ENCODE data around the gene SSC4D.

The SSC4D gene

GRCh38 chr7:76354516-76354915 lies 55.0 kb downstream of the SSC4D start:
- DNase-seq (ENCODE audit: low spot score), result no peak

- DNase-seq (ENCODE audit: low spot score), result no peak
These were observed 55.8 kb downstream of the SSC4D start for GRCh38 chr7:76353744-76354143.

- no peak for DNase-seq (ENCODE audit: low spot score)
These were observed 57.3 kb downstream of the SSC4D start for GRCh38 chr7:76352193-76352592.

DNA sequence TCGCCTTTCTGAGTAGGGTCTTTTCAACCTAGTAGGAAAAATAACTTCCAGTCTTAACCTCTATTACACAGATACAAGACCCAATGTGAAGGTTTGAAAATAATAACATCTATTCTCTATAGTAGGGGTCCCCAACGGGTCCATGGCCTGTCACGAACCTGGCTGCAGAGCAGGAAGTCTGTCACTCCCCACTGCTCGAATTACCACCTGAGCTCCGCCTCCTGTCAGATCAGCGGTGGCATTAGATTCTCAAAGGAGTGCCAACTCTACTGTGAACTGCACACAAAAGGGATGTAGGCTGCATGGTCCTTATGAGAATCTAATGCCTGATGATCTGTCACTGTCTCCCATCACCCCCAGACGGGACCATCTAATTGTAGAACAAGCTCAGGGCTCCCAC lies 58.1 kb downstream of the SSC4D start:
- DNase-seq (ENCODE audit: low spot score), result no peak

- DNase-seq (ENCODE audit: low spot score), result no peak
These were observed 60.1 kb downstream of the SSC4D start for GRCh38 chr7:76349313-76349885.

DNA sequence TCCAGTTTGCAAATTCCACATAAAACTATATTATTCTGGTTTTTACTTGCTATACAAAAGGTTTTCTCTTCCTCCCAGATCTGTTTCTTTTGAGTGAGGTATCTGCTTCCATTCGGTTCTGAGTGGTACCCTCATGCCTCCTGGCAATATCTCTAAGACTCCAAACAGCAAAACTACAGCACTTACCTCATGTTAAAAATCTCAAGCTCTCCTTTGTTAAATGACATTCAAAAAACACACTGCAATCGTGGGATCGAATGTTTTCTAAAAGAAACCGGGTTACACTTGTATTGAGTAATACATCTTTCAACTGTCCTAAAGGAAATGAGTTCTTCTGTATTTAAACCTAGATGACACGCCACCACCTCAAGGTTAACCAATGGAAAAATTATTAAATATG lies 61.8 kb downstream of the SSC4D start:
- no peak for DNase-seq (ENCODE audit: low spot score)

GRCh38 chr7:76346778-76347177 lies 62.7 kb downstream of the SSC4D start:
- DNase-seq (ENCODE audit: low spot score), result no peak

- no peak for DNase-seq (ENCODE audit: low spot score)
These were observed 63.4 kb downstream of the SSC4D start for GRCh38 chr7:76346097-76346496.

DNA sequence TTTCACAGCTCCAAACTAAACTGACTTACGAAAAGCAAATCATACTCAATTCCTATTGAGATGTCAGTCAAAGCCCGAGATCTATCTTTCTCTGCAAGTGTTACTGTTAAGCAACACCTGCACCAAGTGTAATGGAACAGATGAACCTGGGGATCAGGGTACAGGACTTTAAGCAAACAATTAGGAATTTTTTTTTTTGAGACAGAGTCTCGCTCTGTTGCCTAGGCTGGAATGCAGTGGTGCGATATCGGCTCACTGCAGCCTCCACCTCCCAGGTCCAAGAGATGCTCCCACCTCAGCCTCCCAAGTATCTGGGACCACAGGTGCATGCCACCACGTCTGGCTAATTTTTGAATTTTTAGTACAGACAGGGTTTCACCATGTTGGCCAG lies 65.6 kb downstream of the SSC4D start:
- no peak for DNase-seq (ENCODE audit: low spot score)

DNA sequence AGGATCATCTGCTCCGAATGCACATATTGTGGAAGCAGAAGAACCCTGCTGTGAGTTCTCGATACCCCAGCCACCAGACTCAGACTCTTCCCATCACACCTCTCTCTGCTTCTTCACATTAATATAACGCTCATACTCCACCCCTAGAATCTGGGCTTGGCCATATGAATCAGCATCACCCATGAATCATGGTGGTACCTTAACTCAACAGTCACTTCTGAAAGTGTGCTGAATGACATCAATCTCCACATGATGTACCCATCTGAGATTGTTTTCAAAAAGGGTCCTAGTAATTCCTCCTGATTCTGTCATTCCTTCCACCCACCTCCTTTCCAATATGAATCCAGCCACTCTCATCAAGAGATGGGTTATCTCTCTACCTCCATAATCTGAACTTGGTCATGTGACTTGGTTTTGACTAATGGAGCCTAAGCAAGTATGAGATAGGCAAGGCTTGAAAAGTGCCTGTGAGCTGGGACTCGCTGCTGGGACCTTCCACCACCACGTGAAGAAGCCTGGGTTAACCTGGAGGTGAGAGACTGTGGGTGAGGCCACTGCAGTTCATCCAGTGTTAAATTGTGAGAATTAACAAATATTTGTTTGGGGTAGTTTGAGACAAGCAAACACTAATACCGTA lies 66.1 kb downstream of the SSC4D start:
- DNase-seq (ENCODE audit: low spot score), result peak; percentile 37

GRCh38 chr7:76342222-76342621 lies 67.3 kb downstream of the SSC4D start:
- DNase-seq (ENCODE audit: low spot score), result no peak

- no peak for DNase-seq (ENCODE audit: low spot score)
These were observed 68.8 kb downstream of the SSC4D start for GRCh38 chr7:76340617-76341131.
